Panc1 (cell line): ENCODE data around the gene STX7. TPM values are rescaled to one million over a fixed set of nuclear protein-coding genes. Genes with fewer than 3 reads are reported as not detected.

Experiments
- ATAC-seq: fragments of 200-7000 bp; cut with Tn5 transposase; 2 replicates; pipeline ENCODE4 v1.9.1; 2020; ENCODE audit warnings: mild to moderate bottlenecking, moderate library complexity
- BruUV-seq: library from RNA; stranded (reverse); fragments of 400-500 nt; replicated peaks from 2 replicates; lab custom pipeline; 2021; lab: Mats Ljungman, UMichigan
- CTCF ChIA-PET: fragments of 300-600 bp; sonication (Branson Sonifier 250); formaldehyde crosslinking; loops from one replicate; lab custom pipeline; 2022; ENCODE audit warnings: antibody characterized with exemption; lab: Charles Lee
- POLR2A ChIA-PET: fragments of 300-600 bp; sonication (Branson Sonifier 250); formaldehyde crosslinking; loops from one replicate; lab custom pipeline; 2022; ENCODE audit warnings: antibody characterized with exemption; lab: Charles Lee
- DNase-seq: peaks from one replicate; pipeline ENCODE4 v3.0.0-alpha.2; 2010; ENCODE audit warnings: low read depth, low spot score
- H3K27ac ChIP-seq: 2 replicates; pipeline ENCODE4 v1.5.1; 2011; ENCODE audit warnings: mild to moderate bottlenecking, low read length, inconsistent platforms
- H3K27me3 ChIP-seq: fragments of 200-500 bp; sonication (Bioruptor generic); 2 replicates; pipeline ENCODE4 v1.6.0; 2014; ENCODE audit warnings: low read length, inconsistent platforms; ENCODE audit not compliant: control insufficient read depth, insufficient read depth
- H3K36me3 ChIP-seq: fragments of 200-500 bp; sonication (Bioruptor generic); 2 replicates; pipeline ENCODE4 v1.5.1; 2014; ENCODE audit warnings: inconsistent platforms, mild to moderate bottlenecking, low read length, moderate library complexity; ENCODE audit not compliant: control insufficient read depth, insufficient read depth
- H3K4me1 ChIP-seq: 2 replicates; pipeline ENCODE4 v1.5.1; 2011; ENCODE audit warnings: inconsistent platforms, mild to moderate bottlenecking, low read length, moderate library complexity; ENCODE audit not compliant: control insufficient read depth, insufficient read depth
- H3K4me3 ChIP-seq, 2 experiments: 2 replicates each; pipeline ENCODE4 v1.5.1; 2011 to 2012; ENCODE audit warnings: low read depth in 2 of 2, low read length in 2 of 2, mild to moderate bottlenecking in 2 of 2, inconsistent platforms in 1 of 2, moderate library complexity in 1 of 2
- H3K9me3 ChIP-seq: fragments of 200-500 bp; sonication (Bioruptor generic); 2 replicates; pipeline ENCODE4 v1.5.1; 2014; ENCODE audit warnings: low read depth, mild to moderate bottlenecking, inconsistent platforms, low read length, moderate library complexity; ENCODE audit not compliant: control insufficient read depth, insufficient read depth
- POLR2AphosphoS5 ChIP-seq: IDR thresholded peaks from 2 replicates; pipeline ENCODE4 v1.6.1; 2012; ENCODE audit warnings: mild to moderate bottlenecking, low read depth, low read length, moderate library complexity
- REST ChIP-seq, 2 experiments: IDR thresholded peaks; 2 replicates each; pipeline ENCODE4 v1.6.1; 2011 to 2012; ENCODE audit warnings: low read depth in 2 of 2, control low read depth in 1 of 2, low read length in 1 of 2, mild to moderate bottlenecking in 1 of 2, moderate library complexity in 1 of 2; ENCODE audit not compliant: insufficient read depth in 1 of 2
- SIN3A ChIP-seq: IDR thresholded peaks from 2 replicates; pipeline ENCODE4 v1.6.1; 2012; ENCODE audit warnings: low read depth, mild to moderate bottlenecking, low read length, moderate library complexity, borderline replicate concordance; ENCODE audit not compliant: insufficient read depth
- TCF7L2 ChIP-seq: IDR thresholded peaks from 2 replicates; pipeline ENCODE4 v1.6.1; 2011; ENCODE audit warnings: mild to moderate bottlenecking, low read depth, low read length, inconsistent platforms
- in situ Hi-C: cut with HindIII; loops from 2 replicates; pipeline ENCODE4 v1.10.0; 2016; ENCODE audit warnings: low sequenced_read_pairs, low pct_unique_long_range_greater_than_20kb
- intact Hi-C: fragments of 100-400 bp; cut with micrococcal nuclease; formaldehyde crosslinking; loops from one replicate; pipeline ENCODE4 v1.10.0; 2022; ENCODE audit not compliant: unreplicated experiment
- total RNA-seq: library from RNA; stranded (reverse); gene quantifications from one replicate; pipeline ENCODE4 v1.2.1, GENCODE V29; 2021; ENCODE audit not compliant: unreplicated experiment
- TF ChIP-seq, protein P1 (sequence below): fragments of 450-650 bp; IDR thresholded peaks from 2 replicates; pipeline ENCODE4 v1.5.1; 2017; ENCODE audit warnings: mild to moderate bottlenecking

The STX7 gene
- total RNA-seq, 1 experiment from 2014 or later = 40.6 TPM

- POLR2A ChIA-PET = no interaction called here
- CTCF ChIA-PET = no interaction called here
- ATAC-seq = no peak
These were observed 46.0 kb downstream of the STX7 start for GRCh38 chr6:132466952-132467351.

DNA sequence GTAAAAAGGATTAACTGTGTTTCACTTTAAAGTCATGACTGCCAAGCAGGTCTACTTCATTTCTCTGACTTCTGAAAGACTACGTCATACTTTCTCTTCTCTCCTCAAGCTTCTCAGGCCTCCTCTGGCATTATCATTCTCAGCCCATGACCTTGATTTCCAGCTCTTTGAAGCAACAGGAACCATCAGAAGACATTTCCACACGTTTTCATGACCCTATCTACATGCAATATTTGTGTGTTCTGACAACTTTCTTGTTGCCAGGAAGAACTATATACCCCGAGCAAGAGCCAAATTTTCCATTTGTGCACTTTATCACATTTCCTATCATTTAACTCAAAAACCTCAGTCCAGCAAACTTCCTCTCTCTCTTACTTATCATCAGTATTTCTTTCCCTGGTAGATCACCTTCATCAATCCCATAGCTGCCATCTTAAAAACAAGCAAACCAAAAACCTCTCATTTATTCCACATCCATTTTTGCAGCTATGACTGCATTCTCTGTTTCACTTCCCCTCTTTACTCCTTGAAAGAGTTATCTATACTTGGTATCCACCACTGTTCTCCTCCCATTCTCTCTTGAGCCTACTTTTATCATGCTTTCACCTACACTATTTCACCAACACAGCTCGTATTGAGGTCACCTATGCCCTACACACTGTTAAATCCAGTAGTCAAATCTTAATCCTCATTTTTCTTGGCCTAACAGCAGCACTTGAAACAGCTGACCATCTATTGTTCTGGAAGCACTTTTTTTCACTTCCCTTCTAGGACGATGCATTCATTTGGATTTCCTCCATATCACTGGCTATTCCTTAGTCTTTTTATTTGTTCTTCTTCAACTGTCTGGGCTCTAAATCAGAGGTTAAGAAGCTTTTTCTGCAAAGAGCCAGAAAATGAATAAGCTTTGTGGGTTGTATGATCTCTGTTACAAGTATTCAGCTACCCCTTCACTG lies 47.1 kb downstream of the STX7 start:
- Histone ChIP-seq H3K27ac (no peak overlapping the region), H3K27me3 (no peaks in the 10 kb centered on the region), H3K4me3 (no peak overlapping the region), H3K36me3 (peaks cover 8% of the 10 kb centered on the region), H3K4me1 (no peaks in the 10 kb centered on the region), H3K9me3 (no peaks in the 10 kb centered on the region)
- TF ChIP-seq TCF7L2 (no peak), POLR2AphosphoS5 (no peak), REST (IDR thresholded peaks at IDR 0.05; ENCODE audit: insufficient read depth in 1 of 2, low read depth in 2 of 2, low read length in 1 of 2) (no peak), SIN3A (no peak)
- TF ChIP-seq, protein P1, sequence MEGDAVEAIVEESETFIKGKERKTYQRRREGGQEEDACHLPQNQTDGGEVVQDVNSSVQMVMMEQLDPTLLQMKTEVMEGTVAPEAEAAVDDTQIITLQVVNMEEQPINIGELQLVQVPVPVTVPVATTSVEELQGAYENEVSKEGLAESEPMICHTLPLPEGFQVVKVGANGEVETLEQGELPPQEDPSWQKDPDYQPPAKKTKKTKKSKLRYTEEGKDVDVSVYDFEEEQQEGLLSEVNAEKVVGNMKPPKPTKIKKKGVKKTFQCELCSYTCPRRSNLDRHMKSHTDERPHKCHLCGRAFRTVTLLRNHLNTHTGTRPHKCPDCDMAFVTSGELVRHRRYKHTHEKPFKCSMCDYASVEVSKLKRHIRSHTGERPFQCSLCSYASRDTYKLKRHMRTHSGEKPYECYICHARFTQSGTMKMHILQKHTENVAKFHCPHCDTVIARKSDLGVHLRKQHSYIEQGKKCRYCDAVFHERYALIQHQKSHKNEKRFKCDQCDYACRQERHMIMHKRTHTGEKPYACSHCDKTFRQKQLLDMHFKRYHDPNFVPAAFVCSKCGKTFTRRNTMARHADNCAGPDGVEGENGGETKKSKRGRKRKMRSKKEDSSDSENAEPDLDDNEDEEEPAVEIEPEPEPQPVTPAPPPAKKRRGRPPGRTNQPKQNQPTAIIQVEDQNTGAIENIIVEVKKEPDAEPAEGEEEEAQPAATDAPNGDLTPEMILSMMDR = no peak
- DNase-seq = no peak
- POLR2A ChIA-PET = no interaction called here
- intact Hi-C loops (no loop called here), in situ Hi-C loops (no loop called here)
- no TSS peak for BruUV-seq
- no peak for ATAC-seq
- CTCF ChIA-PET = no interaction called here

More at GRCh38 chr6:132466952-132467351, 46.0 kb downstream of the STX7 start:
- H3K9me3 ChIP-seq = no peaks in the 10 kb centered on the region
- in situ Hi-C loops = no loop called here
- H3K36me3 ChIP-seq = peaks cover 5% of the 10 kb centered on the region
- no peaks in the 10 kb centered on the region for H3K27me3 ChIP-seq
- intact Hi-C loops = no loop called here
- TF ChIP-seq TCF7L2 (no peak), POLR2AphosphoS5 (no peak), REST (IDR thresholded peaks at IDR 0.05; ENCODE audit: insufficient read depth in 1 of 2, low read depth in 2 of 2, low read length in 1 of 2) (no peak), SIN3A (no peak)
- TF ChIP-seq, protein P1 = no peak
- no peak overlapping the region for H3K4me3 ChIP-seq
- H3K4me1 ChIP-seq = no peaks in the 10 kb centered on the region
- BruUV-seq = no TSS peak
- no peak for DNase-seq
- H3K27ac ChIP-seq = no peak overlapping the region
